Left lung (tissue), 10 donors: ENCODE results near the gene BMP5. TPM values are rescaled to one million over a fixed set of nuclear protein-coding genes. Genes with fewer than 3 reads are reported as not detected.
"Not testable (repeated sequence)": the region's sequence is repeated elsewhere in the genome, so short reads cannot be mapped to it uniquely, and the experiment has no call there.

Experiments used
- ATAC-seq: fragments of 200-7000 bp; cut with Tn5 transposase; one replicate; pipeline ENCODE4 v1.9.1; 2020; ENCODE audit warnings: moderate library complexity
- DNase-seq, 4 donors: peaks; one replicate each; pipeline ENCODE4 v3.0.0-alpha.2; 2013 to 2020
- H3K27ac ChIP-seq, 2 donors: fragments of 200-600 bp; sonication (generic) in 1 of 2; one replicate each; pipeline versions ENCODE4 v1.5.0 to v1.8.0; 2020 to 2021
- H3K27me3 ChIP-seq, 2 donors: fragments of 200-600 bp; sonication (generic) in 1 of 2; one replicate each; pipeline versions ENCODE4 v1.5.0 to v1.8.0; 2020 to 2021
- H3K36me3 ChIP-seq, 2 donors: fragments of 200-600 bp; sonication (generic) in 1 of 2; one replicate each; pipeline versions ENCODE4 v1.5.0 to v1.8.0; 2020 to 2021
- H3K4me1 ChIP-seq, 2 donors: fragments of 200-600 bp; one replicate each; pipeline ENCODE4 v1.8.0; 2021
- H3K4me3 ChIP-seq, 2 donors: fragments of 200-600 bp; sonication (generic) in 1 of 2; one replicate each; pipeline versions ENCODE4 v1.5.0 to v1.8.0; 2020 to 2021; ENCODE audit warnings: mild to moderate bottlenecking in 1 of 2
- H3K9me3 ChIP-seq, 2 donors: fragments of 200-600 bp; sonication (generic) in 1 of 2; one replicate each; pipeline versions ENCODE4 v1.5.0 to v1.8.0; 2020 to 2021
- CTCF ChIP-seq, 2 donors: fragments of 200-600 bp; sonication (generic) in 1 of 2; IDR thresholded peaks; one replicate each; pipeline versions ENCODE4 v1.5.0 to v1.8.0; 2021; ENCODE audit warnings: antibody characterized with exemption in 2 of 2
- intact Hi-C, 2 donors: fragments of 100-400 bp; cut with DNase I; formaldehyde crosslinking; loops; one replicate each; pipeline versions ENCODE4 v1.11.2 to v1.14.2; 2022
- polyA plus RNA-seq, 6 donors: library from polyadenylated mRNA; unstranded; fragments of 120-200 nt; gene quantifications; one replicate each; pipeline ENCODE4 v1.2.1, GENCODE V29; 2013; ENCODE audit not compliant: insufficient read length in 6 of 6
- total RNA-seq, 2 donors: library from RNA; stranded (reverse); fragmentation: NEBNext Ultra II Directional; extraction: Animal tissue kit (Norgen Biotek cat#: 25700); gene quantifications; one replicate each; pipeline ENCODE4 v1.2.1, GENCODE V29; 2021
- donor health status: DM: no; HTN: yes; CAD: no.
- donor health status: DM: no; HTN: no; CAD: no.

BMP5 gene
- total and polyA plus RNA-seq, 8 donors: 12.7 to 88.6 (median 74.2) TPM

GRCh38 chr6:55917751-55918415 lies 42.5 kb upstream of the BMP5 start:
- Histone ChIP-seq H3K27ac (no peak overlapping the region), H3K9me3 (no peaks in the 10 kb centered on the region), H3K4me1 (no peaks in the 10 kb centered on the region), H3K27me3 (no peaks in the 10 kb centered on the region), H3K36me3 (no peaks in the 10 kb centered on the region), H3K4me3 (no peak overlapping the region)
- DNase-seq: peak in 1 of 4 donors; percentile 51
- TF ChIP-seq CTCF (IDR thresholded peaks at IDR 0.05): no peak
- ATAC-seq: no peak
- intact Hi-C loops: no loop called here

GRCh38 chr6:55916188-55916587 lies 40.8 kb upstream of the BMP5 start:
- no peaks in the 10 kb centered on the region for H3K36me3 ChIP-seq
- no peaks in the 10 kb centered on the region for H3K27me3 ChIP-seq
- intact Hi-C loops: no loop called here
- no peaks in the 10 kb centered on the region for H3K9me3 ChIP-seq
- no peak for DNase-seq
- H3K4me3 ChIP-seq: no peak overlapping the region
- no peak for TF ChIP-seq CTCF (IDR thresholded peaks at IDR 0.05)
- no peaks in the 10 kb centered on the region for H3K4me1 ChIP-seq
- H3K27ac ChIP-seq: no peak overlapping the region
- ATAC-seq: no peak

- Histone ChIP-seq H3K4me3 (no peak overlapping the region), H3K27me3 (no peaks in the 10 kb centered on the region), H3K36me3 (no peaks in the 10 kb centered on the region), H3K4me1 (no peaks in the 10 kb centered on the region), H3K9me3 (no peaks in the 10 kb centered on the region), H3K27ac (no peak overlapping the region)
- intact Hi-C loops: no loop called here
- TF ChIP-seq CTCF (IDR thresholded peaks at IDR 0.05): no peak
- DNase-seq (no peak), ATAC-seq (no peak)
Measured at GRCh38 chr6:55913228-55914195, 38.1 kb upstream of the BMP5 start.

- H3K27me3 ChIP-seq, H3K4me1 ChIP-seq, H3K27ac ChIP-seq, H3K9me3 ChIP-seq, DNase-seq, H3K4me3 ChIP-seq, intact Hi-C loops, H3K36me3 ChIP-seq, ATAC-seq: not testable (repeated sequence)
Measured at GRCh38 chr6:55910466-55910865, 35.1 kb upstream of the BMP5 start.

GRCh38 chr6:55909911-55910310 lies 34.5 kb upstream of the BMP5 start:
- intact Hi-C loops, H3K9me3 ChIP-seq, H3K36me3 ChIP-seq, H3K4me1 ChIP-seq, ATAC-seq, DNase-seq, H3K27ac ChIP-seq, H3K27me3 ChIP-seq, H3K4me3 ChIP-seq: not testable (repeated sequence)

GRCh38 chr6:55902796-55903195 lies 27.4 kb upstream of the BMP5 start:
- TF ChIP-seq CTCF (IDR thresholded peaks at IDR 0.05): no peak
- Histone ChIP-seq H3K27ac (no peak overlapping the region), H3K4me1 (no peaks in the 10 kb centered on the region), H3K9me3 (no peaks in the 10 kb centered on the region), H3K36me3 (no peaks in the 10 kb centered on the region), H3K27me3 (no peaks in the 10 kb centered on the region), H3K4me3 (no peak overlapping the region)
- intact Hi-C loops: no loop called here
- DNase-seq: no peak
- ATAC-seq: no peak
